Measurements from ENCODE around the gene GNGT1.
"Not testable (repeated sequence)": the region's sequence is repeated elsewhere in the genome, so short reads cannot be mapped to it uniquely, and the experiment has no call there.

The GNGT1 gene

GRCh38 chr7:93895859-93896600 is 10.3 kb upstream of the GNGT1 start:
- POLR2A ChIA-PET = no interaction called here
- DNase-seq (ENCODE audit: extremely low spot score) = no peak
- no peak for TF ChIP-seq CTCF (IDR thresholded peaks at IDR 0.05; ENCODE audit: control extremely low read depth, extremely low read depth, low read depth, missing control alignments)
- CTCF ChIA-PET = interaction anchor here (1.1 to 1.6 kb wide), 2 partner anchors 11 to 13 kb away, joined by 3 to 6 read pairs; partner anchors contain the start of gene GNGT1

- CTCF ChIA-PET = interaction anchor here (1.6 to 2.1 kb wide), 2 partner anchors 9 to 12 kb away, joined by 6 to 7 read pairs; partner anchors contain the start of gene GNGT1
- POLR2A ChIA-PET = interaction anchor here (0.6 kb wide), 1 partner anchor 1748 kb away, joined by 3 read pairs; no protein-coding TSS in a partner anchor
- no peak for DNase-seq (ENCODE audit: extremely low spot score)
- no peak for TF ChIP-seq CTCF (IDR thresholded peaks at IDR 0.05; ENCODE audit: control extremely low read depth, extremely low read depth, low read depth, missing control alignments)
Measured at GRCh38 chr7:93897680-93898079, 8.7 kb upstream of the GNGT1 start.

- ChIA-PET CTCF (interaction anchor here (0.5 to 5.8 kb wide), 34 partner anchors 8 to 1407 kb away, joined by 3 to 101 read pairs (median 3); partner anchors contain the start of genes COL1A2 and GNG11), POLR2A (no interaction called here)
- peak; percentile 18 for DNase-seq (ENCODE audit: extremely low spot score)
- peak; percentile 46 for TF ChIP-seq CTCF (IDR thresholded peaks at IDR 0.05; ENCODE audit: control extremely low read depth, extremely low read depth, low read depth, missing control alignments)
Measured at GRCh38 chr7:93902777-93903423, 3.5 kb upstream of the GNGT1 start.

GRCh38 chr7:93910076-93910994 is 4.0 kb downstream of the GNGT1 start:
- POLR2A ChIA-PET = no interaction called here
- DNase-seq (ENCODE audit: extremely low spot score) = no peak
- CTCF ChIA-PET = interaction anchor here (1.0 to 2.0 kb wide), 3 partner anchors 8 to 177 kb away, joined by 4 to 7 read pairs (median 6); no protein-coding TSS in a partner anchor
- no peak for TF ChIP-seq CTCF (IDR thresholded peaks at IDR 0.05; ENCODE audit: control extremely low read depth, extremely low read depth, low read depth, missing control alignments)

GRCh38 chr7:93911242-93911641 is 4.9 kb downstream of the GNGT1 start:
- POLR2A ChIA-PET; DNase-seq (ENCODE audit: extremely low spot score): not testable (repeated sequence)
- CTCF ChIA-PET = interaction anchor here (1.0 kb wide), 1 partner anchor 9 kb away, joined by 4 read pairs; no protein-coding TSS in a partner anchor

GRCh38 chr7:93911661-93912060 is 5.3 kb downstream of the GNGT1 start:
- CTCF ChIA-PET = interaction anchor here (1.0 kb wide), 1 partner anchor 9 kb away, joined by 4 read pairs; no protein-coding TSS in a partner anchor
- POLR2A ChIA-PET; DNase-seq (ENCODE audit: extremely low spot score): not testable (repeated sequence)

- POLR2A ChIA-PET = no interaction called here
- CTCF ChIA-PET = interaction anchor here (1.0 kb wide), 1 partner anchor 25 kb away, joined by 3 read pairs; no protein-coding TSS in a partner anchor
- TF ChIP-seq CTCF (IDR thresholded peaks at IDR 0.05; ENCODE audit: control extremely low read depth, extremely low read depth, low read depth, missing control alignments) = no peak
- DNase-seq (ENCODE audit: extremely low spot score) = no peak
Measured at GRCh38 chr7:93913197-93913596, 6.8 kb downstream of the GNGT1 start.
